ENCODE data around the gene CRYBG2.
"Not testable (repeated sequence)": the region's sequence is repeated elsewhere in the genome, so short reads cannot be mapped to it uniquely, and the experiment has no call there.

CRYBG2 gene

GRCh38 chr1:26336477-26337205 lies 17.3 kb downstream of the CRYBG2 start:
- no peak for TF ChIP-seq CTCF (IDR thresholded peaks at IDR 0.05)
- no peaks in the 10 kb centered on the region for H3K4me1 ChIP-seq
- H3K79me2 ChIP-seq: no peaks in the 10 kb centered on the region
- peak overlapping the region; percentile 79 for H3K4me3 ChIP-seq (ENCODE audit: low read depth, low read length)
- H3K27me3 ChIP-seq (ENCODE audit: control insufficient read depth, insufficient read depth, low read length): no peaks in the 10 kb centered on the region
- H3K9ac ChIP-seq: no peak overlapping the region
- H3K4me2 ChIP-seq (ENCODE audit: low read length): peak overlapping the region; percentile 91
- H3K27ac ChIP-seq: no peak overlapping the region
- H2AFZ ChIP-seq: peak overlapping the region; percentile 74
- no peaks in the 10 kb centered on the region for H3K36me3 ChIP-seq (ENCODE audit: control insufficient read depth, insufficient read depth, low read length)
- H3K9me3 ChIP-seq (ENCODE audit: control insufficient read depth, low read length): no peaks in the 10 kb centered on the region

GRCh38 chr1:26335774-26336476 lies 18.0 kb downstream of the CRYBG2 start:
- peak overlapping the region; percentile 79 for H3K4me3 ChIP-seq (ENCODE audit: low read depth, low read length)
- H3K4me1 ChIP-seq: no peaks in the 10 kb centered on the region
- no peak for TF ChIP-seq CTCF (IDR thresholded peaks at IDR 0.05)
- no peaks in the 10 kb centered on the region for H3K79me2 ChIP-seq
- H3K27me3 ChIP-seq (ENCODE audit: control insufficient read depth, insufficient read depth, low read length): no peaks in the 10 kb centered on the region
- H3K4me2 ChIP-seq (ENCODE audit: low read length): peak overlapping the region; percentile 91
- H3K36me3 ChIP-seq (ENCODE audit: control insufficient read depth, insufficient read depth, low read length): no peaks in the 10 kb centered on the region
- H3K27ac ChIP-seq: no peak overlapping the region
- no peak overlapping the region for H3K9ac ChIP-seq
- no peaks in the 10 kb centered on the region for H3K9me3 ChIP-seq (ENCODE audit: control insufficient read depth, low read length)
- peak overlapping the region; percentile 74 for H2AFZ ChIP-seq

- not testable (repeated sequence) for H2AFZ ChIP-seq; H3K79me2 ChIP-seq; H3K27me3 ChIP-seq (ENCODE audit: control insufficient read depth, insufficient read depth, low read length); H3K4me1 ChIP-seq; H3K36me3 ChIP-seq (ENCODE audit: control insufficient read depth, insufficient read depth, low read length); H3K27ac ChIP-seq; H3K9me3 ChIP-seq (ENCODE audit: control insufficient read depth, low read length); H3K9ac ChIP-seq; H3K4me2 ChIP-seq (ENCODE audit: low read length); H3K4me3 ChIP-seq (ENCODE audit: low read depth, low read length)
These were observed 20.6 kb downstream of the CRYBG2 start for GRCh38 chr1:26333312-26333711.

- H3K4me3 ChIP-seq (ENCODE audit: low read depth, low read length): no peak overlapping the region
- no peaks in the 10 kb centered on the region for H3K79me2 ChIP-seq
- H2AFZ ChIP-seq: no peak overlapping the region
- H3K4me2 ChIP-seq (ENCODE audit: low read length): no peak overlapping the region
- no peaks in the 10 kb centered on the region for H3K36me3 ChIP-seq (ENCODE audit: control insufficient read depth, insufficient read depth, low read length)
- no peaks in the 10 kb centered on the region for H3K4me1 ChIP-seq
- H3K9ac ChIP-seq: no peak overlapping the region
- no peaks in the 10 kb centered on the region for H3K9me3 ChIP-seq (ENCODE audit: control insufficient read depth, low read length)
- H3K27ac ChIP-seq: no peak overlapping the region
- TF ChIP-seq CTCF (IDR thresholded peaks at IDR 0.05): no peak
- no peaks in the 10 kb centered on the region for H3K27me3 ChIP-seq (ENCODE audit: control insufficient read depth, insufficient read depth, low read length)
These were observed 23.7 kb downstream of the CRYBG2 start for GRCh38 chr1:26330276-26330675.

GRCh38 chr1:26329380-26329779 lies 24.6 kb downstream of the CRYBG2 start:
- H3K4me3 ChIP-seq (ENCODE audit: low read depth, low read length); H3K27me3 ChIP-seq (ENCODE audit: control insufficient read depth, insufficient read depth, low read length); H3K27ac ChIP-seq; H3K36me3 ChIP-seq (ENCODE audit: control insufficient read depth, insufficient read depth, low read length); H3K9me3 ChIP-seq (ENCODE audit: control insufficient read depth, low read length); H3K9ac ChIP-seq; H3K4me1 ChIP-seq; H2AFZ ChIP-seq; H3K79me2 ChIP-seq; H3K4me2 ChIP-seq (ENCODE audit: low read length): not testable (repeated sequence)

All from parathyroid adenoma (tissue), 2 donors.